ENCODE results near the gene STARD5.

Gene STARD5

GRCh38 chr15:81297147-81297572 is 26.8 kb downstream of the STARD5 start:
- no peak for TF ChIP-seq CTCF (IDR thresholded peaks at IDR 0.05; ENCODE audit: control insufficient read depth, insufficient read depth, low read depth, low read length, missing control alignments)
- DNase-seq (ENCODE audit: low read depth), result no peak
- H3K4me3 ChIP-seq (ENCODE audit: control insufficient read depth, low read depth, low read length), result no peak overlapping the region

- no peak for TF ChIP-seq CTCF (IDR thresholded peaks at IDR 0.05; ENCODE audit: control insufficient read depth, insufficient read depth, low read depth, low read length, missing control alignments)
- no peak for DNase-seq (ENCODE audit: low read depth)
- no peak overlapping the region for H3K4me3 ChIP-seq (ENCODE audit: control insufficient read depth, low read depth, low read length)
These were observed 27.3 kb downstream of the STARD5 start for GRCh38 chr15:81296673-81297072.

- no peak overlapping the region for H3K4me3 ChIP-seq (ENCODE audit: control insufficient read depth, low read depth, low read length)
- no peak for TF ChIP-seq CTCF (IDR thresholded peaks at IDR 0.05; ENCODE audit: control insufficient read depth, insufficient read depth, low read depth, low read length, missing control alignments)
- no peak for DNase-seq (ENCODE audit: low read depth)
These were observed 27.8 kb downstream of the STARD5 start for GRCh38 chr15:81296186-81296585.

- no peak overlapping the region for H3K4me3 ChIP-seq (ENCODE audit: control insufficient read depth, low read depth, low read length)
- no peak for DNase-seq (ENCODE audit: low read depth)
- no peak for TF ChIP-seq CTCF (IDR thresholded peaks at IDR 0.05; ENCODE audit: control insufficient read depth, insufficient read depth, low read depth, low read length, missing control alignments)
These were observed 28.3 kb downstream of the STARD5 start for GRCh38 chr15:81295486-81296121.

- H3K4me3 ChIP-seq (ENCODE audit: control insufficient read depth, low read depth, low read length), result no peak overlapping the region
- no peak for DNase-seq (ENCODE audit: low read depth)
These were observed 29.4 kb downstream of the STARD5 start for GRCh38 chr15:81294516-81294880.

GRCh38 chr15:81293728-81294515 is 30.0 kb downstream of the STARD5 start:
- no peak overlapping the region for H3K4me3 ChIP-seq (ENCODE audit: control insufficient read depth, low read depth, low read length)
- no peak for DNase-seq (ENCODE audit: low read depth)

More at GRCh38 chr15:81294516-81294880, 29.4 kb downstream of the STARD5 start:
- TF ChIP-seq CTCF (IDR thresholded peaks at IDR 0.05; ENCODE audit: control insufficient read depth, insufficient read depth, low read depth, low read length, missing control alignments), result no peak

More at GRCh38 chr15:81293728-81294515, 30.0 kb downstream of the STARD5 start:
- no peak for TF ChIP-seq CTCF (IDR thresholded peaks at IDR 0.05; ENCODE audit: control insufficient read depth, insufficient read depth, low read depth, low read length, missing control alignments)

Measured in AG09309 (cell line).